ENCODE data around the gene SLC9A7.

SLC9A7 gene

GRCh38 chrX:46645614-46646013, 113.3 kb downstream of the SLC9A7 start:
- CTCF ChIA-PET: interaction anchor here (0.9 kb wide), 2 partner anchors 89 to 91 kb away, joined by 3 read pairs; no protein-coding TSS in a partner anchor
- 90% methylated on average over 2 of the region's 4 CpGs for WGBS (ENCODE audit: insufficient coverage)
- H3K36me3 ChIP-seq (ENCODE audit: control insufficient read depth in 4 of 4, insufficient read depth in 4 of 4, low read length in 3 of 4): peaks cover 2 to 31% (median 4%) of the 10 kb centered on the region in 4 experiments
- H3K27me3 ChIP-seq (replicated peaks in 2 of 5; ENCODE audit: control insufficient read depth in 4 of 5, insufficient read depth in 5 of 5, low read length in 4 of 5): peaks cover 0 to 7% (median 0%) of the 10 kb centered on the region in 5 experiments
- no peaks in the 10 kb centered on the region for H3K9me3 ChIP-seq (ENCODE audit: control extremely low read depth in 1 of 5, control insufficient read depth in 4 of 5, insufficient read depth in 2 of 5, low read depth in 1 of 5, low read length in 4 of 5)
- DNase-seq: no peak
- no peak overlapping the region for H3K27ac ChIP-seq (ENCODE audit: insufficient read depth in 1 of 2, low read depth in 1 of 2, low read length in 2 of 2, poor library complexity in 1 of 2, severe bottlenecking in 2 of 2)
- POLR2A ChIA-PET: no interaction called here
- H3K4me1 ChIP-seq (ENCODE audit: control extremely low read depth in 1 of 4, control insufficient read depth in 4 of 4, insufficient read depth in 4 of 4, low read length in 3 of 4): peaks cover 7 to 27% (median 22%) of the 10 kb centered on the region in 4 experiments
- H3K4me3 ChIP-seq (ENCODE audit: control insufficient read depth in 1 of 7, extremely low read depth in 1 of 7, insufficient read depth in 4 of 7, low read depth in 2 of 7, low read length in 6 of 7): no peak overlapping the region

GRCh38 chrX:46643636-46644035, 115.3 kb downstream of the SLC9A7 start:
- Histone ChIP-seq H3K9me3 (ENCODE audit: control extremely low read depth in 1 of 5, control insufficient read depth in 4 of 5, insufficient read depth in 2 of 5, low read depth in 1 of 5, low read length in 4 of 5) (no peaks in the 10 kb centered on the region), H3K4me3 (ENCODE audit: control insufficient read depth in 1 of 7, extremely low read depth in 1 of 7, insufficient read depth in 4 of 7, low read depth in 2 of 7, low read length in 6 of 7) (no peak overlapping the region), H3K36me3 (ENCODE audit: control insufficient read depth in 4 of 4, insufficient read depth in 4 of 4, low read length in 3 of 4) (peaks cover 2 to 31% (median 5%) of the 10 kb centered on the region in 4 experiments), H3K27ac (ENCODE audit: insufficient read depth in 1 of 2, low read depth in 1 of 2, low read length in 2 of 2, poor library complexity in 1 of 2, severe bottlenecking in 2 of 2) (no peak overlapping the region), H3K4me1 (ENCODE audit: control extremely low read depth in 1 of 4, control insufficient read depth in 4 of 4, insufficient read depth in 4 of 4, low read length in 3 of 4) (peaks cover 0 to 8% (median 4%) of the 10 kb centered on the region in 4 experiments), H3K27me3 (replicated peaks in 2 of 5; ENCODE audit: control insufficient read depth in 4 of 5, insufficient read depth in 5 of 5, low read length in 4 of 5) (peaks cover 0 to 7% (median 0%) of the 10 kb centered on the region in 5 experiments)
- no peak for DNase-seq
- ChIA-PET POLR2A (no interaction called here), CTCF (no interaction called here)
- WGBS (ENCODE audit: insufficient coverage): 40% methylated on average over 1 of the region's 3 CpGs

- Histone ChIP-seq H3K4me3 (ENCODE audit: control insufficient read depth in 1 of 7, extremely low read depth in 1 of 7, insufficient read depth in 4 of 7, low read depth in 2 of 7, low read length in 6 of 7) (no peak overlapping the region), H3K9me3 (ENCODE audit: control extremely low read depth in 1 of 5, control insufficient read depth in 4 of 5, insufficient read depth in 2 of 5, low read depth in 1 of 5, low read length in 4 of 5) (no peaks in the 10 kb centered on the region), H3K4me1 (ENCODE audit: control extremely low read depth in 1 of 4, control insufficient read depth in 4 of 4, insufficient read depth in 4 of 4, low read length in 3 of 4) (peaks cover 0 to 4% (median 0%) of the 10 kb centered on the region in 4 experiments), H3K27me3 (replicated peaks in 2 of 5; ENCODE audit: control insufficient read depth in 4 of 5, insufficient read depth in 5 of 5, low read length in 4 of 5) (peaks cover 0 to 7% (median 0%) of the 10 kb centered on the region in 5 experiments), H3K27ac (ENCODE audit: insufficient read depth in 1 of 2, low read depth in 1 of 2, low read length in 2 of 2, poor library complexity in 1 of 2, severe bottlenecking in 2 of 2) (no peak overlapping the region), H3K36me3 (ENCODE audit: control insufficient read depth in 4 of 4, insufficient read depth in 4 of 4, low read length in 3 of 4) (peaks cover 2 to 26% (median 4%) of the 10 kb centered on the region in 4 experiments)
- POLR2A ChIA-PET: interaction anchor here (0.6 kb wide), 1 partner anchor 68 kb away, joined by 6 read pairs; no protein-coding TSS in a partner anchor
- CTCF ChIA-PET: interaction anchor here (0.6 to 1.9 kb wide), 9 partner anchors 13 to 260 kb away, joined by 3 to 16 read pairs (median 4); no protein-coding TSS in a partner anchor
- DNase-seq: peak; percentile 13 to 50 (median 43)
- 69% methylated on average over 4 of the region's 4 CpGs for WGBS (ENCODE audit: insufficient coverage)
These were observed 116.8 kb downstream of the SLC9A7 start for GRCh38 chrX:46642145-46642544.

- 17% methylated on average over 1 of the region's 2 CpGs for WGBS (ENCODE audit: insufficient coverage)
- CTCF ChIA-PET: interaction anchor here (1.3 to 1.6 kb wide), 3 partner anchors 10 to 70 kb away, joined by 3 to 4 read pairs (median 3); no protein-coding TSS in a partner anchor
- peaks cover 0 to 15% (median 2%) of the 10 kb centered on the region in 4 experiments for H3K36me3 ChIP-seq (ENCODE audit: control insufficient read depth in 4 of 4, insufficient read depth in 4 of 4, low read length in 3 of 4)
- H3K27ac ChIP-seq (ENCODE audit: insufficient read depth in 1 of 2, low read depth in 1 of 2, low read length in 2 of 2, poor library complexity in 1 of 2, severe bottlenecking in 2 of 2): no peak overlapping the region
- H3K27me3 ChIP-seq (replicated peaks in 2 of 5; ENCODE audit: control insufficient read depth in 4 of 5, insufficient read depth in 5 of 5, low read length in 4 of 5): peaks cover 0 to 4% (median 0%) of the 10 kb centered on the region in 5 experiments
- POLR2A ChIA-PET: interaction anchor here (0.9 kb wide), 1 partner anchor 199 kb away, joined by 3 read pairs; the partner anchor contains the start of gene RP2
- H3K4me1 ChIP-seq (ENCODE audit: control extremely low read depth in 1 of 4, control insufficient read depth in 4 of 4, insufficient read depth in 4 of 4, low read length in 3 of 4): no peaks in the 10 kb centered on the region
- no peak overlapping the region for H3K4me3 ChIP-seq (ENCODE audit: control insufficient read depth in 1 of 7, extremely low read depth in 1 of 7, insufficient read depth in 4 of 7, low read depth in 2 of 7, low read length in 6 of 7)
- no peaks in the 10 kb centered on the region for H3K9me3 ChIP-seq (ENCODE audit: control extremely low read depth in 1 of 5, control insufficient read depth in 4 of 5, insufficient read depth in 2 of 5, low read depth in 1 of 5, low read length in 4 of 5)
- peak in 2 of 3 donors; percentile 47 to 50 for DNase-seq
These were observed 121.0 kb downstream of the SLC9A7 start for GRCh38 chrX:46637938-46638337.

GRCh38 chrX:46636223-46636622, 122.7 kb downstream of the SLC9A7 start:
- Histone ChIP-seq H3K4me1 (ENCODE audit: control extremely low read depth in 1 of 4, control insufficient read depth in 4 of 4, insufficient read depth in 4 of 4, low read length in 3 of 4) (no peaks in the 10 kb centered on the region), H3K4me3 (ENCODE audit: control insufficient read depth in 1 of 7, extremely low read depth in 1 of 7, insufficient read depth in 4 of 7, low read depth in 2 of 7, low read length in 6 of 7) (no peak overlapping the region), H3K27ac (ENCODE audit: insufficient read depth in 1 of 2, low read depth in 1 of 2, low read length in 2 of 2, poor library complexity in 1 of 2, severe bottlenecking in 2 of 2) (no peak overlapping the region), H3K9me3 (ENCODE audit: control extremely low read depth in 1 of 5, control insufficient read depth in 4 of 5, insufficient read depth in 2 of 5, low read depth in 1 of 5, low read length in 4 of 5) (no peaks in the 10 kb centered on the region), H3K27me3 (replicated peaks in 2 of 5; ENCODE audit: control insufficient read depth in 4 of 5, insufficient read depth in 5 of 5, low read length in 4 of 5) (peaks cover 0 to 3% (median 0%) of the 10 kb centered on the region in 5 experiments), H3K36me3 (ENCODE audit: control insufficient read depth in 4 of 4, insufficient read depth in 4 of 4, low read length in 3 of 4) (peaks cover 3 to 13% (median 5%) of the 10 kb centered on the region in 4 experiments)
- WGBS (ENCODE audit: insufficient coverage): 94% methylated on average over 3 of the region's 6 CpGs
- ChIA-PET POLR2A (no interaction called here), CTCF (interaction anchor here (1.4 kb wide), 1 partner anchor 12 kb away, joined by 3 read pairs; no protein-coding TSS in a partner anchor)
- no peak for DNase-seq

GRCh38 chrX:46635186-46635585, 123.7 kb downstream of the SLC9A7 start:
- no CpG with 5 or more reads among the region's 2 CpGs for WGBS (ENCODE audit: insufficient coverage)
- Histone ChIP-seq H3K27me3 (replicated peaks in 2 of 5; ENCODE audit: control insufficient read depth in 4 of 5, insufficient read depth in 5 of 5, low read length in 4 of 5) (peaks cover 0 to 3% (median 0%) of the 10 kb centered on the region in 5 experiments), H3K27ac (ENCODE audit: insufficient read depth in 1 of 2, low read depth in 1 of 2, low read length in 2 of 2, poor library complexity in 1 of 2, severe bottlenecking in 2 of 2) (no peak overlapping the region), H3K4me3 (ENCODE audit: control insufficient read depth in 1 of 7, extremely low read depth in 1 of 7, insufficient read depth in 4 of 7, low read depth in 2 of 7, low read length in 6 of 7) (no peak overlapping the region), H3K4me1 (ENCODE audit: control extremely low read depth in 1 of 4, control insufficient read depth in 4 of 4, insufficient read depth in 4 of 4, low read length in 3 of 4) (peaks cover 0 to 4% (median 2%) of the 10 kb centered on the region in 4 experiments), H3K36me3 (ENCODE audit: control insufficient read depth in 4 of 4, insufficient read depth in 4 of 4, low read length in 3 of 4) (peaks cover 4 to 17% (median 7%) of the 10 kb centered on the region in 4 experiments), H3K9me3 (ENCODE audit: control extremely low read depth in 1 of 5, control insufficient read depth in 4 of 5, insufficient read depth in 2 of 5, low read depth in 1 of 5, low read length in 4 of 5) (no peaks in the 10 kb centered on the region)
- no peak for DNase-seq
- ChIA-PET CTCF (interaction anchor here (1.0 kb wide), 1 partner anchor 37 kb away, joined by 3 read pairs; no protein-coding TSS in a partner anchor), POLR2A (interaction anchor here (0.6 kb wide), 1 partner anchor 412 kb away, joined by 3 read pairs; no protein-coding TSS in a partner anchor)

GRCh38 chrX:46634577-46634976, 124.3 kb downstream of the SLC9A7 start:
- Histone ChIP-seq H3K27me3 (replicated peaks in 2 of 5; ENCODE audit: control insufficient read depth in 4 of 5, insufficient read depth in 5 of 5, low read length in 4 of 5) (peaks cover 0 to 4% (median 0%) of the 10 kb centered on the region in 5 experiments), H3K36me3 (ENCODE audit: control insufficient read depth in 4 of 4, insufficient read depth in 4 of 4, low read length in 3 of 4) (peaks cover 4 to 17% (median 7%) of the 10 kb centered on the region in 4 experiments), H3K9me3 (ENCODE audit: control extremely low read depth in 1 of 5, control insufficient read depth in 4 of 5, insufficient read depth in 2 of 5, low read depth in 1 of 5, low read length in 4 of 5) (no peaks in the 10 kb centered on the region), H3K27ac (ENCODE audit: insufficient read depth in 1 of 2, low read depth in 1 of 2, low read length in 2 of 2, poor library complexity in 1 of 2, severe bottlenecking in 2 of 2) (peak overlapping the region in 1 of 2 experiments; percentile 22), H3K4me1 (ENCODE audit: control extremely low read depth in 1 of 4, control insufficient read depth in 4 of 4, insufficient read depth in 4 of 4, low read length in 3 of 4) (peaks cover 0 to 10% (median 5%) of the 10 kb centered on the region in 4 experiments), H3K4me3 (ENCODE audit: control insufficient read depth in 1 of 7, extremely low read depth in 1 of 7, insufficient read depth in 4 of 7, low read depth in 2 of 7, low read length in 6 of 7) (no peak overlapping the region)
- WGBS (ENCODE audit: insufficient coverage): 81% methylated on average over 2 of the region's 3 CpGs
- ChIA-PET POLR2A (no interaction called here), CTCF (interaction anchor here (1.0 kb wide), 1 partner anchor 37 kb away, joined by 3 read pairs; no protein-coding TSS in a partner anchor)
- DNase-seq: no peak
